ENCODE results near the gene SMAGP.
"Not testable (repeated sequence)": the region's sequence is repeated elsewhere in the genome, so short reads cannot be mapped to it uniquely, and the experiment has no call there.

The SMAGP gene

GRCh38 chr12:51270067-51270950 is at the start of gene SMAGP:
Gene SMAGP, minus strand, starts transcription at chr12:51270415. Its CDS starts 1,137 bp downstream, at chr12:51269278.
- DNase-seq (ENCODE audit: low spot score), result peak; percentile 60

- no peak for DNase-seq (ENCODE audit: low spot score)
Measured at GRCh38 chr12:51318846-51319599, 48.8 kb upstream of the SMAGP start.

- DNase-seq (ENCODE audit: low spot score), result not testable (repeated sequence)
Measured at GRCh38 chr12:51318057-51318806, 48.0 kb upstream of the SMAGP start.

GRCh38 chr12:51311389-51311788 is 41.2 kb upstream of the SMAGP start:
- no peak for DNase-seq (ENCODE audit: low spot score)

- DNase-seq (ENCODE audit: low spot score), result peak; percentile 76
Measured at GRCh38 chr12:51307655-51308593, 37.7 kb upstream of the SMAGP start.

- no peak for DNase-seq (ENCODE audit: low spot score)
Measured at GRCh38 chr12:51306507-51306906, 36.3 kb upstream of the SMAGP start.

GRCh38 chr12:51300768-51301167 is 30.6 kb upstream of the SMAGP start:
- not testable (repeated sequence) for DNase-seq (ENCODE audit: low spot score)

GRCh38 chr12:51295651-51296050 is 25.4 kb upstream of the SMAGP start:
- no peak for DNase-seq (ENCODE audit: low spot score)

- DNase-seq (ENCODE audit: low spot score), result not testable (repeated sequence)
Measured at GRCh38 chr12:51294097-51294496, 23.9 kb upstream of the SMAGP start.

GRCh38 chr12:51293696-51294095 is 23.5 kb upstream of the SMAGP start:
- no peak for DNase-seq (ENCODE audit: low spot score)

- not testable (repeated sequence) for DNase-seq (ENCODE audit: low spot score)
Measured at GRCh38 chr12:51291603-51292513, 21.6 kb upstream of the SMAGP start.

- no peak for DNase-seq (ENCODE audit: low spot score)
Measured at GRCh38 chr12:51285843-51286242, 15.6 kb upstream of the SMAGP start.

- peak; percentile 69 for DNase-seq (ENCODE audit: low spot score)
Measured at GRCh38 chr12:51281202-51281924, 11.1 kb upstream of the SMAGP start.

- no peak for DNase-seq (ENCODE audit: low spot score)
Measured at GRCh38 chr12:51275088-51275487, 4.9 kb upstream of the SMAGP start.

- DNase-seq (ENCODE audit: low spot score), result not testable (repeated sequence)
Measured at GRCh38 chr12:51272810-51273209, 2.6 kb upstream of the SMAGP start.

- peak; percentile 75 for DNase-seq (ENCODE audit: low spot score)
Measured at GRCh38 chr12:51270951-51271518, 820 bp upstream of the SMAGP start.

GRCh38 chr12:51269174-51270066 is 795 bp downstream of the SMAGP start:
- peak; percentile 33 for DNase-seq (ENCODE audit: low spot score)

- no peak for DNase-seq (ENCODE audit: low spot score)
Measured at GRCh38 chr12:51265024-51265423, 5.2 kb downstream of the SMAGP start.
